Coronary artery (tissue), 2 donors: ENCODE results near the gene GRB2.

ENCODE experiments used
- DNase-seq: peaks from one replicate; pipeline ENCODE4 v3.0.0-alpha.2; 2017; ENCODE audit warnings: low spot score
- H3K27ac ChIP-seq, 2 donors: fragments of 200-600 bp; sonication (generic); one replicate each; pipeline ENCODE4 v1.5.1; 2016 to 2019
- H3K4me3 ChIP-seq: fragments of 200-600 bp; sonication (generic); 2 replicates; pipeline ENCODE4 v1.5.1; 2016; ENCODE audit warnings: mild to moderate bottlenecking, moderate library complexity
- TF ChIP-seq, protein P1 (sequence below): fragments of 200-600 bp; sonication (generic); IDR thresholded peaks from one replicate; pipeline ENCODE4 v1.5.1; 2019; ENCODE audit warnings: antibody characterized with exemption

Gene GRB2

GRCh38 chr17:75394332-75394918 lies 11.1 kb downstream of the GRB2 start:
- Histone ChIP-seq H3K4me3 (peak overlapping the region; percentile 81), H3K27ac (peak overlapping the region; percentile 75 to 92)
- DNase-seq, result no peak
- TF ChIP-seq, protein P1, sequence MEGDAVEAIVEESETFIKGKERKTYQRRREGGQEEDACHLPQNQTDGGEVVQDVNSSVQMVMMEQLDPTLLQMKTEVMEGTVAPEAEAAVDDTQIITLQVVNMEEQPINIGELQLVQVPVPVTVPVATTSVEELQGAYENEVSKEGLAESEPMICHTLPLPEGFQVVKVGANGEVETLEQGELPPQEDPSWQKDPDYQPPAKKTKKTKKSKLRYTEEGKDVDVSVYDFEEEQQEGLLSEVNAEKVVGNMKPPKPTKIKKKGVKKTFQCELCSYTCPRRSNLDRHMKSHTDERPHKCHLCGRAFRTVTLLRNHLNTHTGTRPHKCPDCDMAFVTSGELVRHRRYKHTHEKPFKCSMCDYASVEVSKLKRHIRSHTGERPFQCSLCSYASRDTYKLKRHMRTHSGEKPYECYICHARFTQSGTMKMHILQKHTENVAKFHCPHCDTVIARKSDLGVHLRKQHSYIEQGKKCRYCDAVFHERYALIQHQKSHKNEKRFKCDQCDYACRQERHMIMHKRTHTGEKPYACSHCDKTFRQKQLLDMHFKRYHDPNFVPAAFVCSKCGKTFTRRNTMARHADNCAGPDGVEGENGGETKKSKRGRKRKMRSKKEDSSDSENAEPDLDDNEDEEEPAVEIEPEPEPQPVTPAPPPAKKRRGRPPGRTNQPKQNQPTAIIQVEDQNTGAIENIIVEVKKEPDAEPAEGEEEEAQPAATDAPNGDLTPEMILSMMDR, result no peak

DNA sequence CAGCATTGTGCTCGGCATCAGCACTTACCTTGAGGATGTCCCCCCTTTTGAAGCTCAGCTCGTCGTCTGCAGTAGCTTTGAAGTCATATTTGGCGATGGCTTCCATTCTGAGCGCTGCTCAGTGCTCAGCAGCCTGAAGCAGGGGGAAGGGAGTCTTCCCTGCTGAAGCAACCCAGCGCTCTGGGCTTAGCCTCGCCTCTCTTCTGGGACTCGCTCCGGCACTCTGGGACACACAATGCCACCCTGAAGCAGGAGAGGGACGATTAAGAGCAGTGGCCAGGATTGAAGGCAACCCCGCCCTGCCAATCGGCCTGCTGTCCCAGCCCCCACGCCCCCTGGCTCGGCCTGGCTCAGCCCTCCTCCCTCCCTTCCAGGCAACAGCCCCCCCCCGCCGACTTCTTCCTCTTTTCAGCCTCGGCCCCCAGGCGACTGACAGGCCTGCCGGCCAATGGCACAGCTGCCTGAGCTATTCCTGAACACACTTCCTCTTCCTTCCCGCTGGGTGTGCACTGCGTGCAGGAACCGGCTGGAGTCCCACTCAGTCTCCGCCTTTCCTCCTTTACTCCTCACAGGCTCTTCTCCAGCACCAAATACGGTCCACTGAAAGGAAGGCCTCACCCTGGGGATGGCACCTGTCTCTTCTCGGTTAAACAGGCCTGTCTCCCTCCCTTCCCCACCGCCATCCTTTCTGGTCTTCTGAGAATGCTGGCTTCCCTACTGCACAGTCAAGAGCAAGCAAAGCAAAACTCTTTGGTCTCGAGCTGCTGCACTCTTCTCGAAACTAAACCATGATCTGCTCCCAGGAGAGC lies 11.8 kb downstream of the GRB2 start:
- TF ChIP-seq, protein P1, result no peak
- DNase-seq, result peak; percentile 98
- Histone ChIP-seq H3K4me3 (peak overlapping the region; percentile 81), H3K27ac (peak overlapping the region; percentile 75 to 92)

DNA sequence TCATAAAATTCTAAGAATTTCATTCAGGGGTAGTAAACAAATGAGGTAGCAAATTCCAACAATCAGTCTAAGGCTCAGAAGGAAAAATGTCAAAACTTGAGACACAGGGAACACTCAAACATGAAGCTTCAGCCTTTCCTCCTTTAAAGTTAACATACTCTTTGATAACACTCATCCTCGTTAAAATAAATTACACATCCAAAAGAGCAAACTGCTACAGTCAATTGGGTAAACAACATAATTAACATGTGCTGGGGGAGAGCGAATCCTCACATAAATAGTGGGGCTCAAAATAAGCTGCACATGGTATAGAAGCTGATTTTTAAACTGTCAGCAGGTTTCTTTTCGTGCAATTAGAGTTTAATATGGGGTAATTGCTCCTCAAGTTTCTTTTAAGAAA lies 12.9 kb downstream of the GRB2 start:
- TF ChIP-seq, protein P1, result no peak
- DNase-seq, result no peak
- peak overlapping the region in 1 of 2 donors; percentile 75 for H3K27ac ChIP-seq
- no peak overlapping the region for H3K4me3 ChIP-seq

DNA sequence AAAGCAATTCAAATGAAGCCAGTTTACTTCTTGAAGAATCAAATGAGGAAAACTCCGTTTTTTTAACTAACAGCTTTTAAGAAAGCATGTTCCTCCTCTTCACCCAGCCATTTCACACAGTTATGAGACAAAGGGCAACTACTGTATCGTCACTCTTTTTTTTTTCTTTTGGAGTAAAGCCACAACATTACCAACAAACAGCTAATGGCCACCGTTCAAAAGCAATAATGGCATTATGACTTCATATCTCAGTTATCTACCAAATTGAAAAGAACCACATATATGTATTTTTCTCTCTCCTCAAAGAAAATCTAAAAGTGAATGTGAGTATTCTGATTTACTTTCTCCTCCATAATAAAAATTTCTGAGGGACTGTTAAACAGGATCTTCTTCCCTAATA lies 14.5 kb downstream of the GRB2 start:
- no peak overlapping the region for H3K27ac ChIP-seq
- DNase-seq, result no peak
- TF ChIP-seq, protein P1, result no peak
- no peak overlapping the region for H3K4me3 ChIP-seq

GRCh38 chr17:75388476-75389030 lies 16.9 kb downstream of the GRB2 start:
- H3K4me3 ChIP-seq, result no peak overlapping the region
- no peak for DNase-seq
- TF ChIP-seq, protein P1, result no peak
- no peak overlapping the region for H3K27ac ChIP-seq

DNA sequence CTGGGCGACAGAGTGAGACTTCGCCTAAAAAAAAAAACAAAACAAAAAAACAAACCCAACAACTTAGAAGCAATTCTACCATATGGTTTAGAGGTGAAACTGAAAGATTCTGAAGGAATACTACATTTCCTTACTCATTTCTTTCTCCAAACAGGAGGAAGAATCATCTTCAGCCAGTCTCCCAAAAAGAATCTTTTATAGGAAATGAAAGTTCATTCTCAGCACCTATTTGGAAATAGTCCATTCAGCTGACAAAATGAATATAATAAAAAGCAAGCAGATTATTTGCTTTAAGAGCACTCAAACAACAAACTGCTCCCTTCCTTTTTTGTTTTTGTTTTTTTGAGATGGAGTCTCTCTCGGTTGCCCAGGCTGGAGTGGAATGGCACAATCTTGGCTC lies 17.7 kb downstream of the GRB2 start:
- no peak overlapping the region for H3K27ac ChIP-seq
- TF ChIP-seq, protein P1, result no peak
- no peak overlapping the region for H3K4me3 ChIP-seq
- DNase-seq, result no peak
